Body of pancreas (tissue), 4 donors: ENCODE measurements around the gene CDKN2B-AS1. TPM values are rescaled to one million over a fixed set of nuclear protein-coding genes. Genes with fewer than 3 reads are reported as not detected.

Source experiments
- ATAC-seq: fragments of 150-250 bp; one replicate; pipeline ENCODE4 v1.9.1; 2016
- DNase-seq, 4 donors: peaks; one replicate each; pipeline ENCODE4 v3.0.0-alpha.2; 2019
- H3K27ac ChIP-seq, 4 donors: fragments of 200-600 bp; sonication (generic); 1 replicate in 3 of 4; 2 replicates in 1 of 4; pipeline versions ENCODE4 v1.5.1 to v1.6.1; 2016 to 2019; ENCODE audit warnings: mild to moderate bottlenecking in 1 of 4, mixed read lengths in 1 of 4, moderate library complexity in 1 of 4
- H3K27me3 ChIP-seq, 2 donors: fragments of 200-600 bp; sonication (generic); one replicate each; pipeline ENCODE4 v1.6.0; 2016; ENCODE audit warnings: mild to moderate bottlenecking in 1 of 2
- H3K36me3 ChIP-seq, 2 donors: fragments of 200-600 bp; sonication (generic); replicated peaks in 1 of 2; 2 replicates each; pipeline ENCODE4 v1.5.1; 2016; ENCODE audit warnings: low read depth in 2 of 2; ENCODE audit not compliant: insufficient read depth in 1 of 2
- H3K4me1 ChIP-seq: fragments of 200-600 bp; sonication (generic); one replicate; pipeline ENCODE4 v1.6.0; 2016
- H3K4me3 ChIP-seq, 2 donors: fragments of 200-600 bp; sonication (generic); 1 replicate in 1 of 2; 2 replicates in 1 of 2; pipeline ENCODE4 v1.5.1; 2016 to 2019
- H3K9me3 ChIP-seq, 3 donors: fragments of 200-600 bp; sonication (generic); 1 replicate in 2 of 3; 2 replicates in 1 of 3; pipeline ENCODE4 v1.5.1; 2016
- CTCF ChIP-seq, 7 experiments: fragments of 450-650 bp in 4 of 7; fragments of 200-600 bp in 3 of 7; sonication (generic) in 3 of 7; IDR thresholded peaks; one replicate each; pipeline ENCODE4 v1.5.1; 2016 to 2019; ENCODE audit warnings: antibody characterized with exemption in 7 of 7
- POLR2A ChIP-seq, 3 donors: fragments of 450-650 bp; IDR thresholded peaks; one replicate each; pipeline ENCODE4 v1.6.1; 2016; ENCODE audit warnings: antibody characterized with exemption in 3 of 3, mild to moderate bottlenecking in 2 of 3
- WGBS, 2 donors: methylation state at CpG; one replicate each; pipeline ENCODE4 v1.1.5; 2017; 5-methylcytosine and 5-hydroxymethylcytosine counted together
- intact Hi-C: fragments of 100-400 bp; cut with DNase I; formaldehyde crosslinking; loops from one replicate; pipeline ENCODE4 v1.15.1; 2023
- total RNA-seq, 2 donors: library from RNA; depleted of rRNA; stranded (reverse); fragments of >200 nt; gene quantifications; one replicate each; pipeline ENCODE4 v1.1.0, GENCODE V29; 2016

CDKN2B-AS1 gene
- total RNA-seq, 2 donors from 2014 or later, result 0.26 TPM; not detected in 1

- TF ChIP-seq POLR2A (IDR thresholded peaks at IDR 0.05) (no peak), CTCF (IDR thresholded peaks at IDR 0.05) (no peak)
- H3K4me3 ChIP-seq, result no peak overlapping the region
- ATAC-seq, result peak; percentile 42
- no peak overlapping the region for H3K27ac ChIP-seq
- no peaks in the 10 kb centered on the region for H3K36me3 ChIP-seq
- DNase-seq, result no peak
- no peaks in the 10 kb centered on the region for H3K4me1 ChIP-seq
- no peaks in the 10 kb centered on the region for H3K27me3 ChIP-seq
- 53 to 62% methylated on average over 3 of the region's 3 CpGs for WGBS, 2 donors
- intact Hi-C loops, result no loop called here
- no peaks in the 10 kb centered on the region for H3K9me3 ChIP-seq
These were observed 104.2 kb downstream of the CDKN2B-AS1 start for GRCh38 chr9:22098643-22099332.

- 70 to 78% methylated on average over 2 of the region's 2 CpGs for WGBS, 2 donors
- TF ChIP-seq CTCF (IDR thresholded peaks at IDR 0.05) (no peak), POLR2A (IDR thresholded peaks at IDR 0.05) (no peak)
- no peaks in the 10 kb centered on the region for H3K36me3 ChIP-seq
- no peak overlapping the region for H3K27ac ChIP-seq
- no peaks in the 10 kb centered on the region for H3K9me3 ChIP-seq
- no peak for ATAC-seq
- H3K27me3 ChIP-seq, result no peaks in the 10 kb centered on the region
- H3K4me1 ChIP-seq, result no peaks in the 10 kb centered on the region
- DNase-seq, result no peak
- intact Hi-C loops, result no loop called here
- H3K4me3 ChIP-seq, result no peak overlapping the region
These were observed 106.0 kb downstream of the CDKN2B-AS1 start for GRCh38 chr9:22100626-22101025.

GRCh38 chr9:22102146-22103053 lies 107.8 kb downstream of the CDKN2B-AS1 start:
- ATAC-seq, result no peak
- 76 to 87% methylated on average over 4 of the region's 4 CpGs for WGBS, 2 donors
- no peak for DNase-seq
- Histone ChIP-seq H3K4me3 (no peak overlapping the region), H3K27me3 (no peaks in the 10 kb centered on the region), H3K27ac (peak overlapping the region in 2 of 4 donors; percentile 41 to 56), H3K36me3 (no peaks in the 10 kb centered on the region), H3K4me1 (no peaks in the 10 kb centered on the region), H3K9me3 (no peaks in the 10 kb centered on the region)
- intact Hi-C loops, result no loop called here
- TF ChIP-seq CTCF (IDR thresholded peaks at IDR 0.05), result no peak
- no peak for TF ChIP-seq POLR2A (IDR thresholded peaks at IDR 0.05)

GRCh38 chr9:22103685-22104575 lies 109.3 kb downstream of the CDKN2B-AS1 start:
- 32 to 43% methylated on average over 4 of the region's 4 CpGs for WGBS, 2 donors

More at GRCh38 chr9:22103685-22104575, 109.3 kb downstream of the CDKN2B-AS1 start:
- DNase-seq, result no peak
- no peaks in the 10 kb centered on the region for H3K27me3 ChIP-seq
- H3K9me3 ChIP-seq, result no peaks in the 10 kb centered on the region
- H3K4me3 ChIP-seq, result no peak overlapping the region
- H3K36me3 ChIP-seq, result no peaks in the 10 kb centered on the region
- no peak for TF ChIP-seq POLR2A (IDR thresholded peaks at IDR 0.05)
- no peak for TF ChIP-seq CTCF (IDR thresholded peaks at IDR 0.05)
- intact Hi-C loops, result no loop called here
- peak overlapping the region in 2 of 4 donors; percentile 41 for H3K27ac ChIP-seq
- peaks cover 4% of the 10 kb centered on the region for H3K4me1 ChIP-seq
- peak; percentile 7 for ATAC-seq
